Measurements from ENCODE around the gene TPD52L2.
A peak's percentile ranks its signal among the peaks of the same experiment; 100 is the strongest.
"Not testable (repeated sequence)": the region's sequence is repeated elsewhere in the genome, so short reads cannot be mapped to it uniquely, and the experiment has no call there.

The TPD52L2 gene

DNA sequence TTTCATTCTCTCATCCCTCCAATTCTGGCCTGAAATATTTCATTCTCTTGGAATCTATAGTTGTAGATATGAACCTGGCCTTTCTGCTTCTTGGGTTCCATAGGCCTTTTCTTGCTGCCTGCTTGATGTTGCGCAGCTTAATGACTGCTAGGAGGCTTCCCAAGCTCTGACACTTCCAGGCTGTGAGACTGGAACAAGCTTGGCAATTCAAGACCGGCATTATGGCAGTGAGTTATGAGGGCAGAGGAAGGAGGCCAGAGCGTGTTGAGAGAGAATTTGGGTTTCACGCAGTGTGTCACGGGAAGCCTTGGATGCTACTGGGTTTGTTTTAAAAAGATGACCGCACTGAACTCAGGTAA is 28.9 kb downstream of the TPD52L2 start:
- FAIRE-seq (no peak), DNase-seq (ENCODE audit: insufficient read length, low spot score) (no peak)

DNA sequence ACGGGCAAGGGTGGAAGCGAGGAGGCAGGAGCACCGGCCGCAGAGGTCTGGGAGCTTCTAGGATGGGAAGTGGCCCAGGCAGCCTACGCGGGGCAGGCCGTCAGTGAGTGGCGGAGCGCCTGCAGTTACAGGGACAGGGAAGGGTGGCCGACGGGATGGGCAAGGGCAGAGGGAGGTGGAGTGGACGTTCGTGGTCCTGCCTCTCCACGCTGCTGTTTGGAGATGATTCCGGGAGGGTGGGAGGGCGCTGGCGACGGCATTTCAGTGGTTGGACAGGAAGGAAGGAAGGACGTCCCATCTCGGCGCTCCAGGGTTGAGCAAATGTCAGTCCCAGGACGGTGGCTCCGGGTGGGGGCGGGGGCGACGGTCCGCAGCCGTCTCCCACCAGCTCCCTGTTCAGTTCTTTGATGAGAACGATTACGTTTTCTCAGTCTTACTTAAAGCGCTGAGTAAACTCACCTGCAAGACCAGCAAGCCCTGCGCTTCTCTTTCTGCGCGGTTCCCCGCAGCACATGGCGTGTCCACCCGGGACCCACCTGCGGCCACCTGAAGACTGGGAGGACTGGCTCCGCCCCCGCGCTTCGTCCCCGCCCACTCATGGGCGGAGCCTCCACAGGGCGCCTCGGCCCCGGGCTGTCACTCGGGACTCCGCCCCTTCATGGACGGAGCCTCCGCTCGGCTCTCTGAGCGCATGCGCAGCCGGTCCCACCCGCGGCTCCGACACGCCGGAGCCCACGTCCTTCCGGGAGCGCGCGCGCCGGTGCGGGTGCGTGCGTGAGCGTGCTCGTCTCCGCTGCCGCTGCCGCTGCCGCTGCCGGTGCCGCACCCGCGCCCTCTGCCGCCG is 29.5 kb downstream of the TPD52L2 start, which contains the start of gene DNAJC5:
Gene DNAJC5 (plus strand): TSS at position 769 of the 844 bp plus-strand sequence. CDS start 33,220 bp downstream, outside the sequence.
- FAIRE-seq, result peak; percentile 99

DNA sequence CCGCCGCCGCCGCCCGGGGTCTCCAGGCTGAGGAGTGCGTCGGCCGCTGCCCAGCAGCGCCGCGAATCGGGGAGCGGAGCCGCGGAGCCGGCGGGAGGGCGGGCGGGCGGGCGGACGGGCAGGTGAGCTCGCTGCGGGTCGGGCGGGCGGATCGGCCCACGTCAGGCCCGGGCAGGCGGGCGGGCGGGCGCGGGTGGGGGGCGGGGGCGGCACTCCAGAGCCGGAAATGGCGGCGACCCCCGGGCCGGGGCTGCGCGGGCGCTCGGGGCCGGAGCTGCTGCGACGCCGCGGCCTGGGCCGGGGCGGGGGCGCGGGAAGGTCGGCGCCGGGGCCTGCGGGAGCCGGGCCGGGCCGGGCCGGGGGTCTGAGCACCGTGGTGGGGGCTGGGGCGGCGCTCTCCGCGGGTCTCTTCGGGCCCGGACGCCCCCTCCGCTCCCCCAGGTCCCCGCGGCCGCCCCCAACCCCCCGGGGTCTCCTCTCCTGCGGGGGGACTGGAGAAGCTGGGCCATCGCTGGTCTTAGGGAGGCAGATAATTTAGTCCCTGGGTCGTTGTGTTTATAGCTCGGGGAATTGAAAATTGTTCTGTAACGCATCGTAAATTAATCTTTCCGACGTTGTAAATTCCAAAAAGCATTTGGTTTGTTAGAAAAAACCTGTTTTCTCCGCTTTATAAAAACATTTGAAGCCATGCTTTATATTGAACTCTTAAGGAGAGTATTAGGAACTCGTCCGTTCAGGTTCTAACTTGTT is 30.3 kb downstream of the TPD52L2 start:
- no peak for FAIRE-seq
- no peak for DNase-seq (ENCODE audit: insufficient read length, low spot score)

More for the DNA sequence above, 29.5 kb downstream of the TPD52L2 start, which contains the start of gene DNAJC5:
- peak; percentile 100 for DNase-seq (ENCODE audit: insufficient read length, low spot score)

DNA sequence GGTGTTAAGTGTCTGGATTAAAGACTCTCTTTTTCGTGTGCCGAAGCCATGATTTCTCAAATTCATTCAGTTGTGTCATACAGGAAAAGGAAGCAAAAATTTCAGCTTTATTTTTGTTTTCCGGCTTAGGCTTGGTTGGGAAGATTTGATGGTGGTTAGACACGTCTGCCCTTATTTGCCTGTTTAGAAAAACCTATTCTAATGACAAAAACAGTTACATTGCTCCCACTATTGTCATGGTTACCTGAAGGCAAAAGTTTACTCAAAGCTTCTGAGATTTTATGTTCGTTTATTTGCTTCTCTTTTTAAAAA is 30.8 kb downstream of the TPD52L2 start:
- no peak for DNase-seq (ENCODE audit: insufficient read length, low spot score)
- FAIRE-seq, result peak; percentile 31

DNA sequence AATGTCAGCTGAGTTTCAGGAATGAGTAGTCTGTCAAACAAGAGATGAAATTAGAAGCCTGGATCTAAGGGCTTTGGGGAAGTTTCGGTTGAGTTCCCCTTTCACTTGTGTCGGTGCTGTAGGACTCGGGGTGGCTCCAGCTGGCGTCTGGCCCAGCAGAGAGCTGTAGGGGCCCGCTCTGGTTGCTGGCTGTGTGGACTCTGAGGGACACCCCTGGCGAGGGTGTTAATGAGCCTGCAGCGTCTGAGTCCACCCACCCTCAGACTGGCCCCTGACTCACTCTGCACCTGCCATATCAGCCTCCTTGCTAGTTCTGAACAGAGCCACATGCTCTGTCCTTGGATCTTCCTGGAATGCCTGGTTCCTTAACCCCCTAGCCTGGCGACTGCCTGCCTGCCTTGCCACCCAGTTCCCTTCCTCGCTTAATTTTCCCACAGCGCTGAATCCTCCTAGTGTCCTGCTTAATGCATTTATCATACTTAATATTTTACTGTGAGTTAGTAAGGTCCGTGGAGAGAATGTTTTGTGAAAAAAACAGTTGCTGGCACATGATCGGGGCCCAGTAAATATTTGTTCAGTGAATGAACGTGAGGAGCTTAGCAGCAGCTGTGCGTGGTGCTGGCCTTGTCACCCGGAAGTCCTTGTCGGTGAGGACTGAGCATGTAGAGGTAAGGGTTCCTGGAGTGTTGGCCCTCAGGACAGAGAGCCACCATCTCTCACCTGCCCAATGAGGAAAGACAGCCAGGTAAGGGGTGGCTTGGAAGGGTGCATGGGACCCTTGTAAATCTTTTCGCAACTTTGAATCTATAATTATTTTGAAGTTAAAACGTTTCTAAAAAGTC is 31.4 kb downstream of the TPD52L2 start:
- DNase-seq (ENCODE audit: insufficient read length, low spot score) (peak; percentile 54), FAIRE-seq (peak; percentile 87)

DNA sequence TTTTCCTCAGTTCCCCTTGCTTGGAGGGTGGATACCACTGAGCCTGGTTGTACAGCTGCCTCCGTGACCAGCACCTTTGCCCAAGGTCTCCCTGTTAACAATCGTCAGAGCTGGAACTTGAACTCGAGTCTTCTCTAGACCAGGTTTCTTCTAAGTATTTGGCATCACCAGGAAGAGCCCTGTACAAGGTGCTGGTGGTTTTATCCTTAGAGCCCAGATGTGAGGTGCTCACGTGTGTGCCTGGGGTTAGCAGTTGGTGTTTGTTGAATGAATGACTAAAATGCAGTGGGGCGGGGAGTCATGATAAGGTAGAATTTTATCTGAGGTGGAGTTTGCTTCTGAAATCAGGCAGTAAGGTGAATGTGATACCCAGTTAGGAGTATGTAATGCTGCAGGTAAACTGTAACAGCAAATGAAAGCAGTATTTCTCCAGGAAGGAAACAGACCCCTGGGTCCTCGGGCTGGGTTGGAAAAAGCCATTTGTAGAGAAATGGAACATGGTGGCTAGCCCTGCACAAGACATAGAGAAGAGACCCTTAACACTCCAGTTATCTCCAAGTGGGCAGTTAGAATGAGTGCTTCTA is 33.0 kb downstream of the TPD52L2 start:
- peak; percentile 82 for FAIRE-seq
- DNase-seq (ENCODE audit: insufficient read length, low spot score), result no peak

DNA sequence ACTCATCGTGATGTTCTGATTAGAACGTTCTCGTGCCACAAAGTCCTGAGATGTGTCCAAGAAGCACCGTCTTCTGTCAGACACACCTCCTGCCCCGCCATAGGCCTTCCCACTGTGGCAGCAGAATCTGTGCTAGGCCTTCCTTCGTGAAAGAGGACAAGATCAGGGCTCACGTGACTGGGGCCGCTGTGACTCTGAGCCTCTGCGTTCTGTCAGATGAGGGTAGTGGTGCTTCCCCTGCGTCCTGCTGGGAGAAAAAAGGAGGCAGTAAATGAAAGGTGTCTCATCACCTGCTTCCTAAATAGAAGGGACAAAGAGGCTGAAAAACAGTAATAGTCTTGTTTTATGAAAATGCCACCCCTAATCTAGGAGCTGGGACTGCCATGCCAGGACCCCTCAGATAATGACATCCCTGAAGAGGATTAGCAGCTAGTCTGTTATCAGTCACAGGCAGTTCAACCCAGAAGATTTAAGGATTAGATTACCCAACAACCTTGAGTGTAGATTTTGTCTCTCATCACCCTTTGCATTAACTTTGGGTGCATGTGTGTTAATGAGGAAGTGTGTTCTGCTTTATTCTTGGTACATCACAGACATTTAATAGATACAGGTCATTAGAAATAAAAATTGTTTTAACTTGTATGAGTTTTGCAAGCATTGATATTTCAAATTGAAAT is 34.0 kb downstream of the TPD52L2 start:
- FAIRE-seq (no peak), DNase-seq (ENCODE audit: insufficient read length, low spot score) (no peak)

DNA sequence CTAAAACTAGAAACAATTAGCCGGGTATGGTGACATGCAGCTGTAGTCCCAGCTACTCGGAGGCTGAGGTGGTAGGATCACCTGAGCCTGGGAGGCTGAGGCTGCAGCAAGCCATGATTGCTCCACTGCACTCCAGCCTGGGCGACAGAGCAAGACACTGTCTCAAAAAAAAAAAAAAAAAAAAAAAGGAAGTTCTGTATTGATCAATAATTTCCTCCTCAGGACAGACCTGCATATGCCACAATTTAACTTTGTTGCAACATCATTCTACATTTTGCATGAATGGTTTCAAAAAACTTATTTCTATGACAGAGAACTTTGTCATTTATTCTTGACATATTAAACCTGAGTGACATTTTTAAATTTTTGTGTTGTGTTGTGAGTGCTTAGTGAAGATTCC is 35.3 kb downstream of the TPD52L2 start:
- FAIRE-seq, result no peak
- DNase-seq (ENCODE audit: insufficient read length, low spot score), result no peak

DNA sequence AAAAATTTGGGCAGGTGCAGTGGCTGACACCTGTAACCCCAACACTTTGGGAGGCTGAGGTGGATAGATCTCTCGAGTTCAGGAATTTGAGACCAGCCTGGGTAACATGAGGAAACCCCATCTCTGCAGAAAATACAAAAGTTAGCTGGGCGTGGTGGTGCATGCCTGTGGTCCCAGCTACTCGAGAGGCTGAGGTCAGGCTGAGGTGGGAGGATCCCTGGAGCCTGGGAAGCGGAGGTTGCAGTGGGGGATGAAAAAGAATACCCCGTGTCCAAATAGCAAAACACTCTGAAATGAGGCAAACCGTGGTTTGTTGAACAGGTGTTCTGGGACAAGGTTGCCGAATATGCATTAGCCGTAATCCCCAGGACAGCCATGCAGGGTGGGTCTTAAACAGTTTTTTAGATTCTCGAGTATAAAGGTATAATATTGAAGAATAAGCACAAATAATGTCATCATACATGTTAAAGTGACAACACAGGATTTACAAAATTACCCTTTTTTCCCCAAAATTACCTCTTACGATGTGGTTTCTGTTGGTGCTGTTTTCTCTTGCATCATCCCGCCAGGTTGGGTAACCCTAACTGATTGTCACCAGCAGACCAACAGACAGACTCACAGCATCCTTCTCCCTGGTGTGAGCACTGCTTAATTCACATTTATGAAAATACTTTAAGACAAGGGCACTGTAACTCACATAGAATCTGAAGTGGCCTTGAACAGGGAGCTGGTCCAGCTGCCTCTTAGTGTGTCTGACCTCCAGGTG is 38.9 kb downstream of the TPD52L2 start:
- FAIRE-seq, result no peak
- DNase-seq (ENCODE audit: insufficient read length, low spot score), result no peak

DNA sequence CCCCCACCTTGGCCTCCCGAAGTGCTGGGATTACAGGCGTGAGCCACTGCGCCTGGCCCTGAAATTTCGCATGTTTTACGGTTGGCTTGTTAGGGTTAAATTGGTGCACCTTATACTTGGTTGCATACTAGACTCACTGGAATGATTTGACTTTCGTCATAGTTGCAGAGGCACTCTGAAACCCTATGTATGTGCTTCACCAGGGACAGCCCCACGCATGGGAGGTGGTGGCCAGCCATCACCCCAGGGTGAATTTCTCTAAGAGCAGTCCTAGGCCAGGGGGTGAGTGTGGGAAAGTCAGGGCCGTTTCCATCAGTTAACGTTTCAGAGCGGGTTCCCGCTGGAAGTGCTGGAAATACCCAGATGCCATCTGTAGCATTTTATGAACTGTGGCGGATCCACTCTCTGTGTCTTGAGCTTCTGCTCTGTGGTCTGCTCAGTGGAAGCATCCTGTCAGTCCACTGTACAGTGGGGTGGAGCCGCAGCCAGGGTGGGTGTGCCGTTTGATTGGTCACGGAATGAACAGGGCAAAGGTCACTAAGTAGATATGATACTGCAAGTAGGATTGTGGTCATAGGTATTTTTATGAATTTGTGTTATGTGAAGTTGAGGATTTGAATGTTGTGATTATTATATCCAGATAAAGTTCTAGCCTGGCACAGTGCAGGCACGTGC is 43.1 kb downstream of the TPD52L2 start:
- FAIRE-seq (no peak), DNase-seq (ENCODE audit: insufficient read length, low spot score) (no peak)

DNA sequence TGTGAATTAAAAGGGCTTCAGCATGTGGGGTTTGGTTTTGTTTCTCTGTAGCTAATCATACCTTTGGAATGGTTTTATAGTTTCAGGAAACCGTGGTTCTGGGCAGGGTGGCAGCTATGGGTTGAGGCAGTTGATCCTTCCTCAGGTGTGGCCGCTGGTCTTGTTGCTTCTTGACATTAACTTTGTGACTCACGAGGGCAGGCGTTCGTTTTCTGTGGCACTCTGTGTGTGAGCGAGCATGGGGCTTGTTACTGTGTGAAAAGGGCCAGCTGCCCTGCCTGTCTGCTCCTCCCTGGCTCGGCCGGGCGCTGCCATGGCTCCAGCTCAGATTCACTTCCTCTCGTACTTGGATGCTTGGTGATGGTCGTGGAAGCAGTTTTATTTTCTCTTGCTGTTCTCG is 46.1 kb downstream of the TPD52L2 start:
- DNase-seq (ENCODE audit: insufficient read length, low spot score) (no peak), FAIRE-seq (no peak)

DNA sequence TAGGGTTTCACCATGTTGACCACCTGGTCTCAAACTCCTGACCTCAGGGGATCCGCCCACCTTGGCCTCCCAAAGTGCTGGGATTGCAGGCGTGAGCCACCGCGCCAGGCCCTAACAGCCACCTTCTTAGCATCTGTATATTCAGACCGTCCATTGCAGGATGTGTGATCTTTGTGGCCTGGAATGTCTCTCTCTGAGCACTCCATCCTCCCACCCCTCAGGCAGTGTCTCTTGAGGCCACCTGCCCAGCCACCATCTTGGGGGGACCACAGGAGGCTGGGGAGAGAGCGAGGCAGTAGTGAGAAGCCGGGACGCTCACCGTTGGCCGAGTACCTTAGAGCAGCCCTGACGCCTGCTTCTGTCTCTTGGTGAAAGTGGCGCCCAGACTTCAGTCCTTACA is 48.7 kb downstream of the TPD52L2 start:
- no peak for DNase-seq (ENCODE audit: insufficient read length, low spot score)

DNA sequence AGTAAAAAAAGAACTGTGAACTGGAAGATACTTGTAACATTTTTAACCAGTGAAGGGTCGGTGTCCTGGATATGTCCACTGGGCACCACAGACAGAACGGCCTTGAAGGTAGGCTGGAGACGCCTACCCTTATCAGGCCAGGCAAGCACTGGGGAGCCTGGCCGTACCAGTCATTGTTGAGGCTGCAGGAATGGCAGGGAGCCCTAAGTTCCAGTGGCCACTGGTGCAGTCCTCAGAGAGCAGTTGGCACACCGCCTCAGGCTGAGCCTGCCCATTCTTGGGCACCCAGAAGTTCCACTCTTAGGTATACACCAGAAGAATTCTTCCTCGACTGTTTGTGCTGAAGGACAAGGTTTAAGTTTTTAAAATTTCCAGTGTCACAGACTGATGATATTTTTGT is 50.4 kb downstream of the TPD52L2 start:
- DNase-seq (ENCODE audit: insufficient read length, low spot score) (no peak), FAIRE-seq (peak; percentile 65)

More for the DNA sequence above, 48.7 kb downstream of the TPD52L2 start:
- no peak for FAIRE-seq

DNA sequence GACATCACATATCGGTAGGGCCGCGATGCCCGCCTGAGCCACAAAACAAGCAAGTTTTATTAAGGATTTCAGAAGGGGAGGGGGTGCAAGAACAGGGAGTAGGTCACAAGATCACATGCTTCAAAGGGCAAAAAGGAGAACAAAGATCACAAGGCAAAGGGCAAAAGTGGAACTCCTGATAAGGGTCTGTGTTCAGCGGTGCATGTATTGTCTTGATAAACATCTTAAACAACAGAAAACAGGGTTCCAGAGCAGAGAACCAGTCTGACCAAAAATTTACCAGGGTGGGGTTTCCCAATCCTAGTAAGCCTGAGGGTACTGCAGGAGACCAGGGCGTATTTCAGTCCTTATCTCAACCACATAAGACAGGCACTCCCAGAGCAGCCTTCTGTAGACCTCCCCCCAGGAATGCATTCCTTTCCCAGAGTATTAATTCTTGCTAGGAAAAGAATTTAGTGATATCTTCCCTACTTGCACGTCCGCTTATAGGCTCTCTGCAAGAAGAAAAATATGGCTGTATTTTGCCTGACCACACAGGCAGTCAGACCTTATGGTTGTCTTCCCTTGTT is 51.4 kb downstream of the TPD52L2 start:
- not testable (repeated sequence) for FAIRE-seq; DNase-seq (ENCODE audit: insufficient read length, low spot score)

DNA sequence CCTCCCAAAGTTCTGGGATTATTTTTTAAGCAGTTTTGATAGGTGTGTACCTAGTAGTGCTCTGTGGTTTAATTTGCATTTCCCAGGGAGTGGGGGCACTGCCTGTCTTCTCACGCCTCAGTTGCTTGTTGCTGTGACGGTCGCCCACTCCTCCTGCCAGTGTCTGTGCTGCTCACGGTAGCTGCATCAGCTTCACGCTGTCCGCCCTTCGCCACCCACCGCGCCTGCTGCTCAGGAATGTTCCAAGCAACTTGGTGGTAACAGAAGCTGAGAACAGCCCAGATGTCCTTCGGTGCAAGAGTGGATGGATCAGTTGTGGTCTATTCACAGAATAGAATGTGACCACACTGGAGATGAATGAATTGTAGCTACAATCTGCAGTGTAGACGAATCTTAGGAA is 52.7 kb downstream of the TPD52L2 start:
- DNase-seq (ENCODE audit: insufficient read length, low spot score) (no peak), FAIRE-seq (peak; percentile 76)

DNA sequence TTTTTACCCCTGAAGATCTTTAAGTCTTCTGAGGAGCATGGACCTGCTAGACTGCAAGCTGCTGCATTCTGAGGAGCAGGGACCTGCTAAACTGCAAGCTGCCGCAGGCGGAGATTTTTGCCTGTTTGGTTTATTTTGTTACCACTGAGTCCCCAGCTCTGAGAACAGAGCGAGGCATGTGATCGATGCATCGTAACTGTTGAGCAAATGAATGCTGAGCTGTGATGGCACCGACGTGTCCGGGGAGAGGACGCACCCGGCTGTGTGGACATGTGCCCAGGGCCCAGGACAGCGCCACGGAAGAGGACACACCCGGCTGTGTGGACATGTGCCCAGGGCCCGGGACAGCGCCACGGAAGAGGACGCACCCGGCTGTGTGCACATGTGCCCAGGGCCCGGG is 54.1 kb downstream of the TPD52L2 start:
- FAIRE-seq, result peak; percentile 36
- no peak for DNase-seq (ENCODE audit: insufficient read length, low spot score)

DNA sequence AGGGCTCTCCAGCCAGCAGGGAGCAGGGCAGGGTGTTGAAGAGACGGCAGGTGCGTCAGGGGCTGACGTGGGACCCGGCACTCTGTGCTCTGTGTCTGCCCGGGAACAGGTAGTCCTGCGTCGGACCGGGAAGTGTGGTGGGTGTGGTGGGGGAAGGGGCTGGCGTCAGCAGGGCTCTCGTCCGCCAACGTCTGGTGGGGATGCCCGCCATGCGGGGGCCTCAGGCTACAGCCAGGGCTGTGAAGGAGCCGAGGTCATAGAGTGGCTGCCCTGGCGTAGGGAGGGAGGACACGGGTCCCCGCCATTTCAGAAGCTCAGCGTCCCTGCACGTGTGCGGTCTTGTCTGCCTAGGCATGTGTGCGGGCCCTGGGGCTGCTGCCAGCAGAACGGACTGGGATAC is 55.2 kb downstream of the TPD52L2 start:
- no peak for FAIRE-seq
- DNase-seq (ENCODE audit: insufficient read length, low spot score), result no peak

DNA sequence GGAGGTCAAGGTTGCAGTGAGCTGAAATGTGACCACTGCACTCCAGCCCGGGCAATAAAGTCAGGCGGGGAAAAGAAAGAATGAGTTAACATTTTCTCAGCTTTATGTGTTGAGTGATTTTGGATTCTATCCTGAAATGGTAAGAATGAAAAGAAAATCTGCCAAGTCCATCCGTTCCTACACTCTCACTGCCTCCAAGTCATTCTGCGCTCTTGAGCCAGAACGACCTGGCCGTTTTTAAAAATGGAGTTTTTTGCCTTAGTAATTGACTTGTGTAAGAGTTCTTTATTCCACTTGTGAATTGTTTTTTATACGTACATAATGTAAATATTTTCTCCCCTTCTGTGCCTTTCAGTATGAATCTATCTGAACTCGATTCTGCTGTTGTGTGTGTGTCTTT is 58.6 kb downstream of the TPD52L2 start:
- no peak for FAIRE-seq
- no peak for DNase-seq (ENCODE audit: insufficient read length, low spot score)

DNA sequence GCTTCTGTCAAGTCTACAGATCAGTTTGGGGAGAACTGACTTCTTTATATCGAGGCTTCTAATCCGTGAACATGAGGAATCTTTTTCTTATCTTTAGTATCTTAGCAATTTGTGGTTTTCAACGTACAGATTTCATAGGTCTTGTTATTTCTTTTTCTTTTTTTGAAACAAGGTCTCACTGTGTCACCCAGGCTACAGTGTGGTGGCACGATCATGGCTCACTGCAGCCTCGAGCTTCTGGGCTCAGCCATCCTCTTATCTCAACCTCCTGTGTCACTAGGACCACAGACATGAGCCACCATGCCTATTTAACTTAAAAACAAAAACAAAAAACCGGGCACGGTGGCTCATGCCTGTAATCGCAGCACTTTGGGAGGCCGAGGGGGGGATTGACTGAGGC is 59.2 kb downstream of the TPD52L2 start:
- no peak for FAIRE-seq
- no peak for DNase-seq (ENCODE audit: insufficient read length, low spot score)
